RPMI7951 (cell line): ENCODE measurements around the gene TROAP. TPM values are rescaled to one million over a fixed set of nuclear protein-coding genes. Genes with fewer than 3 reads are reported as not detected.
"Not testable (repeated sequence)": the region's sequence is repeated elsewhere in the genome, so short reads cannot be mapped to it uniquely, and the experiment has no call there.

Experiments
- DNase-seq: peaks from one replicate; pipeline ENCODE4 v3.0.0-alpha.2; 2012; ENCODE audit warnings: low read depth
- total RNA-seq: library from RNA; depleted of rRNA; stranded (reverse); fragments of >200 nt; shearing (Covaris generic); gene quantifications from 2 replicates; pipeline ENCODE4 v1.2.3, GENCODE V29; 2014; rRNA removed

TROAP gene
- total RNA-seq, 1 experiment from 2014 or later = 49.3 TPM

DNA sequence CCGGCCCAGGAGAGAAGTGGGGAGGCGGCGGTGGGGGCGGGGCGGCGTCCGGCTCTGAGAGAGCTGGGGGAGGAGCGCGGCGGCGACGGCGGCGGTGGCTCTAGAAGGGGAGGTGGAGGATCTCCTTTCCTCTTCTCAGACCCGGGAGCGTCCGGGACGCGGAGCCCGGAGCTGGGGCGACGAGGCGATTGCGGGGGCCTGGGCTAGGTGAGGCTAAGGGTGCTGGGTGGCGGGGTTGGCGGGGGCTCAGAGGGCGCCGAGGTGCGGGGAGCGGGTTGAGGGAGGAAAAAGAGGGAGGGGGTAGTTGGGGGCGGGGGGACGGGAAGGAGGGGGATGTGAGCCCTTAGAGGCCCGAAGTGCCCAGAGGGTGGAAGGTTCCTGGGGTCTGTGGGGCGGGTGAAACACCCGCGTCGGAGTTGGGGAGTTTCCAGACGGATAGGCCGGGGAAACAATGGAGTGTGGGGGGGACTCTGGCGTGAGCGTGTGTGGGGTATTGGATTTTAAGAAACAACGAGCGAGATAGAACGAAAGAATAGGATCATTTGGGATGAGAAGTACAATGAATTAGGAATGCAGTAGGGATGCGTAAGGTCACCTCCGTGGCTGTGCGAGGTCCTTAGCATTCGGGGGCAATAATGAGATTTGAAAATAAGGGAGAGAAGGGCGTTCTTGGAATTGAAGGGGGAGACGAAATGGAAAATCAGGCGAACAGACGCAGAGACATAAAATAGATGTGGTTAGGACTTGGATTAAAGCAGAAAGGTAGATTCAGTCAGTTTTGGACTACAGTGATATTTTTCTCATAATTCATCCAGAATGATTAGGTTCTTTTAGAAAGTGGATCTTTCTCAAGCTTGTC is 44.6 kb downstream of the TROAP start, which contains the start of gene SPATS2:
Gene SPATS2, plus strand, starts transcription at position 82 of the 859 bp plus-strand sequence. CDS start 93,551 bp downstream, outside the sequence.
- peak; percentile 21 for DNase-seq

- no peak for DNase-seq
These were observed 45.2 kb downstream of the TROAP start for GRCh38 chr12:49368240-49368600.

GRCh38 chr12:49369411-49370145 is 46.5 kb downstream of the TROAP start:
- DNase-seq = peak; percentile 44

- no peak for DNase-seq
These were observed 47.5 kb downstream of the TROAP start for GRCh38 chr12:49370539-49370938.

GRCh38 chr12:49375406-49375805 is 52.4 kb downstream of the TROAP start:
- DNase-seq = no peak

DNA sequence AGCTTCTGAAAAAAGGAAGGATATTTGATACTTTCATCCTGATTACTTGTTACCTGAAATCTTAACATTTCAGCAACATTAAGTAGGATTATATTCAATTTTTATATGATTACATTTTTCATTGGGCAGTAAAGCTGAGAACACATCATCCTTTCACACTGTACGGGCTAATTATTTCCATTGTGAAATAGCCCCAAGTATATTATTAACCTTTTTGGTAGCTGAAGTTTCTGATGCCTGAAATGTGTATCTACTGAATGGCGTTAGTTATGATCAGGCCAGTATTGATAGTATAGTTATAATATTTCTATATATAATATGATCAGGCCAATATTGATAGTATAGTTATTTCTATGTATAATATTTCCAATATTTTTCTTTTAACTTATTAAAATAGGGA is 54.3 kb downstream of the TROAP start:
- DNase-seq = no peak

GRCh38 chr12:49380184-49380583 is 57.1 kb downstream of the TROAP start:
- DNase-seq = not testable (repeated sequence)

Other genes with a start within 250 kb of the TROAP start
- gene DHH, start 228.5 kb upstream of the TROAP start, total RNA-seq = not detected in 2 replicates
- gene LMBR1L, start 212.4 kb upstream of the TROAP start, total RNA-seq = 11.7 and 24.5 TPM in 2 replicates
- 2,897 and 4,302 TPM in 2 replicates for gene TUBA1B, start 191.9 kb upstream of the TROAP start, total RNA-seq
- gene TUBA1A, start 134.2 kb upstream of the TROAP start, total RNA-seq = 649 and 744 TPM in 2 replicates
- gene TUBA1C, start 58.2 kb upstream of the TROAP start, total RNA-seq = 1,253 and 1,613 TPM in 2 replicates
- 0.12 TPM in 1 of 2 replicates, not detected in the other for gene PRPH, start 28.1 kb upstream of the TROAP start, total RNA-seq
- gene C1QL4, start 13.9 kb downstream of the TROAP start, total RNA-seq = 1.7 and 3.3 TPM in 2 replicates
- 7.9 and 10.4 TPM in 2 replicates for gene DNAJC22, start 23.6 kb downstream of the TROAP start, total RNA-seq
- gene SPATS2, start 44.2 kb downstream of the TROAP start, total RNA-seq = 14.8 and 17.7 TPM in 2 replicates
- gene KCNH3, start 215.8 kb downstream of the TROAP start, total RNA-seq = 0.20 and 0.24 TPM in 2 replicates
- gene MCRS1, start 244.9 kb downstream of the TROAP start, total RNA-seq = 70.5 and 73.7 TPM in 2 replicates